CD4-positive, CD25-positive, alpha-beta regulatory T cell (primary cell): ENCODE results near the gene SPATA6. TPM values are rescaled to one million over a fixed set of nuclear protein-coding genes. Genes with fewer than 3 reads are reported as not detected.
"Not testable (repeated sequence)": the region's sequence is repeated elsewhere in the genome, so short reads cannot be mapped to it uniquely, and the experiment has no call there.

Experiments
- ATAC-seq, 2 donors: fragments of 150-1000 bp; cut with Tn5 transposase; one replicate each; pipeline ENCODE4 v1.10.0; 2021; ENCODE audit warnings: low read depth in 2 of 2, moderate number of reproducible peaks in 2 of 2, moderate library complexity in 1 of 2
- DNase-seq, 3 donors: peaks; one replicate each; pipeline versions ENCODE4 v3.0.0 to v3.0.0-alpha.2; 2012 to 2022; ENCODE audit warnings: mixed read lengths in 1 of 3
- H3K27ac ChIP-seq: one replicate; pipeline ENCODE4 v1.7.0; 2013; ENCODE audit warnings: mild to moderate bottlenecking, low read length; ENCODE audit not compliant: insufficient read depth, poor library complexity, severe bottlenecking
- H3K27me3 ChIP-seq: one replicate; pipeline ENCODE4 v1.7.0; 2013; ENCODE audit warnings: low read length; ENCODE audit not compliant: control insufficient read depth, insufficient read depth
- H3K36me3 ChIP-seq: one replicate; pipeline ENCODE4 v1.7.0; 2013; ENCODE audit warnings: mild to moderate bottlenecking, low read length, moderate library complexity; ENCODE audit not compliant: control insufficient read depth, insufficient read depth
- H3K4me1 ChIP-seq: 2 replicates; pipeline ENCODE4 v1.7.0; 2013; ENCODE audit warnings: mild to moderate bottlenecking, low read length; ENCODE audit not compliant: insufficient read depth, control insufficient read depth, poor library complexity, severe bottlenecking
- H3K4me3 ChIP-seq: one replicate; pipeline ENCODE4 v1.7.0; 2013; ENCODE audit warnings: low read depth, mild to moderate bottlenecking, low read length, moderate library complexity
- H3K9me3 ChIP-seq, 2 experiments: 1 replicate in 1 of 2; 2 replicates in 1 of 2; pipeline ENCODE4 v1.7.0; 2013; ENCODE audit warnings: low read length in 2 of 2, mild to moderate bottlenecking in 1 of 2, moderate library complexity in 1 of 2; ENCODE audit not compliant: control insufficient read depth in 2 of 2
- H3K27ac Mint-ChIP-seq, 3 donors: one replicate each; pipeline ENCODE4 v1.8.0; 2020 to 2022; ENCODE audit warnings: mild to moderate bottlenecking in 3 of 3, mixed read lengths in 3 of 3, moderate library complexity in 2 of 3
- H3K27me3 Mint-ChIP-seq: one replicate; pipeline ENCODE4 v1.8.0; 2022; ENCODE audit warnings: mild to moderate bottlenecking, mixed read lengths
- H3K36me3 Mint-ChIP-seq: one replicate; pipeline ENCODE4 v1.8.0; 2020; ENCODE audit warnings: mixed read lengths
- H3K4me1 Mint-ChIP-seq, 4 donors: one replicate each; pipeline ENCODE4 v1.8.0; 2020 to 2022; ENCODE audit warnings: mixed read lengths in 4 of 4, mild to moderate bottlenecking in 1 of 4
- H3K4me3 Mint-ChIP-seq, 4 donors: one replicate each; pipeline ENCODE4 v1.8.0; 2020 to 2022; ENCODE audit warnings: mild to moderate bottlenecking in 4 of 4, mixed read lengths in 4 of 4, moderate library complexity in 3 of 4
- H3K9me3 Mint-ChIP-seq, 7 donors: one replicate each; pipeline ENCODE4 v1.8.0; 2020 to 2022; ENCODE audit warnings: mixed read lengths in 7 of 7, mild to moderate bottlenecking in 3 of 7, moderate library complexity in 2 of 7
- polyA plus RNA-seq, 4 donors: library from polyadenylated mRNA; unstranded; fragments of 300-500 nt; fragmentation: Illumina TruSeq; gene quantifications; one replicate each; pipeline ENCODE4 v1.2.3, GENCODE V29; 2021
- total RNA-seq: library from RNA; stranded (reverse); gene quantifications from one replicate; pipeline ENCODE4 v1.2.3, GENCODE V29; 2022

Gene SPATA6
- total and polyA plus RNA-seq, 5 donors from 2014 or later, result 0.18 to 1.6 (median 0.41) TPM

- not testable (repeated sequence) for ATAC-seq, H3K4me3 Mint-ChIP-seq, H3K4me3 ChIP-seq, H3K27ac ChIP-seq, DNase-seq, H3K27me3 ChIP-seq, H3K36me3 Mint-ChIP-seq, H3K9me3 ChIP-seq, H3K27ac Mint-ChIP-seq, H3K4me1 ChIP-seq, H3K9me3 Mint-ChIP-seq, H3K4me1 Mint-ChIP-seq, H3K36me3 ChIP-seq, H3K27me3 Mint-ChIP-seq
Observed at GRCh38 chr1:48294094-48294493, 177.9 kb downstream of the SPATA6 start.

- peaks cover 5% of the 10 kb centered on the region for H3K27me3 Mint-ChIP-seq
- H3K27me3 ChIP-seq, result no peaks in the 10 kb centered on the region
- H3K9me3 ChIP-seq, result no peaks in the 10 kb centered on the region
- no peaks in the 10 kb centered on the region for H3K36me3 Mint-ChIP-seq
- peaks cover 0 to 3% (median 2%) of the 10 kb centered on the region in 7 donors for H3K9me3 Mint-ChIP-seq
- no peak for ATAC-seq
- no peak for DNase-seq
- no peak overlapping the region for H3K27ac Mint-ChIP-seq
- H3K27ac ChIP-seq, result no peak overlapping the region
- H3K36me3 ChIP-seq, result no peaks in the 10 kb centered on the region
- H3K4me1 ChIP-seq, result no peaks in the 10 kb centered on the region
- H3K4me1 Mint-ChIP-seq, result no peaks in the 10 kb centered on the region
- no peak overlapping the region for H3K4me3 ChIP-seq
- no peak overlapping the region for H3K4me3 Mint-ChIP-seq
Observed at GRCh38 chr1:48292706-48293105, 179.3 kb downstream of the SPATA6 start.

DNA sequence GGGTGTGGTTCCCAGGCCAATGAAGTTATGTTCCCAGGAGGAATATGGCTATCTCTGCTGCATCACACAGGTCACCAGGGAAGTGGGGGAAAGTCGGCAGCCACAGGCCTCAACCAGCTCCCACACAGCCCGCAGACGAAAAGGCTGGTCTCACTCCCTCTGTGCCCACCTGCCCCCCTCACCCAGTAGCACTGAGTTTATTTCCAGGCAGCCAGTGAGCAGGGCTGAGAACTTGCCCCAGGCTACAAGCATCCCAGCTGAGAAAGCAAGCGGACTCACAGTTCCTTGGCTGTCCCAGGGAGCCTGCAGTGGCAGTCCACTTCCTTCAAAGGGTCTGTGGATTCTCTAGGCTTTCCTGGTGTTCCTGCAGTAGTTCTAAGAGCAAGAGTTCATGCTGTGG lies 180.6 kb downstream of the SPATA6 start:
- H3K27me3 Mint-ChIP-seq, result peaks cover 5% of the 10 kb centered on the region
- H3K4me3 ChIP-seq, result no peak overlapping the region
- no peaks in the 10 kb centered on the region for H3K36me3 Mint-ChIP-seq
- H3K36me3 ChIP-seq, result no peaks in the 10 kb centered on the region
- no peak overlapping the region for H3K4me3 Mint-ChIP-seq
- H3K9me3 ChIP-seq, result no peaks in the 10 kb centered on the region
- ATAC-seq, result no peak
- H3K27me3 ChIP-seq, result no peaks in the 10 kb centered on the region
- peaks cover 0 to 3% (median 2%) of the 10 kb centered on the region in 7 donors for H3K9me3 Mint-ChIP-seq
- H3K27ac Mint-ChIP-seq, result no peak overlapping the region
- H3K4me1 Mint-ChIP-seq, result no peaks in the 10 kb centered on the region
- H3K4me1 ChIP-seq, result no peaks in the 10 kb centered on the region
- no peak overlapping the region for H3K27ac ChIP-seq
- DNase-seq, result no peak

- H3K27me3 ChIP-seq, result no peaks in the 10 kb centered on the region
- peaks cover 4% of the 10 kb centered on the region for H3K27me3 Mint-ChIP-seq
- no peak for ATAC-seq
Observed at GRCh38 chr1:48285525-48285924, 186.5 kb downstream of the SPATA6 start.

GRCh38 chr1:48284696-48285420 lies 187.1 kb downstream of the SPATA6 start:
- H3K27me3 ChIP-seq, H3K27ac Mint-ChIP-seq, H3K4me3 ChIP-seq, H3K36me3 Mint-ChIP-seq, H3K4me3 Mint-ChIP-seq, H3K4me1 Mint-ChIP-seq, H3K36me3 ChIP-seq, H3K9me3 ChIP-seq, ATAC-seq, H3K4me1 ChIP-seq, DNase-seq, H3K27me3 Mint-ChIP-seq, H3K27ac ChIP-seq, H3K9me3 Mint-ChIP-seq: not testable (repeated sequence)

More at GRCh38 chr1:48285525-48285924, 186.5 kb downstream of the SPATA6 start:
- no peak for DNase-seq
- Mint-ChIP-seq H3K4me1 (no peaks in the 10 kb centered on the region), H3K9me3 (peaks cover 0 to 7% (median 2%) of the 10 kb centered on the region in 7 donors), H3K36me3 (no peaks in the 10 kb centered on the region), H3K4me3 (no peak overlapping the region), H3K27ac (no peak overlapping the region)
- no peaks in the 10 kb centered on the region for H3K36me3 ChIP-seq
- no peaks in the 10 kb centered on the region for H3K9me3 ChIP-seq
- H3K27ac ChIP-seq, result no peak overlapping the region
- no peaks in the 10 kb centered on the region for H3K4me1 ChIP-seq
- H3K4me3 ChIP-seq, result no peak overlapping the region

DNA sequence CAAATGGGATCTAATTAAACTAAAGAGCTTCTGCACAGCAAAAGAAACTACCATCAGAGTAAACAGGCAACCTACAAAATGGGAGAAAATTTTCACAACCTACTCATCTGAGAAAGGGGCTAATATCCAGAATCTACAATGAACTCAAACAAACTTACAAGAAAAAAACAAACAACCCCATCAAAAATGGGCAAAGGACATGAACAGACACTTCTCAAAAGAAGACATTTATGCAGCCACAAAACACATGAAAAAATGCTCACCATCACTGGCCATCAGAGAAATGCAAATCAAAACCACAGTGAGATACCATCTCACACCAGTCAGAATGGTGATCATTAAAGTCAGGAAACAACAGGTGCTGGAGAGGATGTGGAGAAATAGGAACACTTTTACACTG lies 189.7 kb downstream of the SPATA6 start:
- H3K27me3 ChIP-seq, H3K27ac ChIP-seq, H3K4me3 ChIP-seq, H3K27ac Mint-ChIP-seq, DNase-seq, H3K36me3 Mint-ChIP-seq, H3K36me3 ChIP-seq, H3K27me3 Mint-ChIP-seq, H3K4me3 Mint-ChIP-seq, H3K9me3 ChIP-seq, H3K4me1 Mint-ChIP-seq, H3K4me1 ChIP-seq, ATAC-seq, H3K9me3 Mint-ChIP-seq: not testable (repeated sequence)

GRCh38 chr1:48277437-48277836 lies 194.6 kb downstream of the SPATA6 start:
- H3K9me3 ChIP-seq, result not testable (repeated sequence)

GRCh38 chr1:48266576-48266975 lies 205.4 kb downstream of the SPATA6 start:
- Mint-ChIP-seq H3K9me3 (peaks cover 0 to 3% (median 0%) of the 10 kb centered on the region in 7 donors), H3K36me3 (no peaks in the 10 kb centered on the region), H3K27ac (no peak overlapping the region), H3K4me3 (no peak overlapping the region), H3K4me1 (no peaks in the 10 kb centered on the region), H3K27me3 (peaks cover 8% of the 10 kb centered on the region)
- no peak for DNase-seq
- no peaks in the 10 kb centered on the region for H3K36me3 ChIP-seq
- H3K4me3 ChIP-seq, result no peak overlapping the region
- H3K9me3 ChIP-seq, result no peaks in the 10 kb centered on the region
- no peak for ATAC-seq
- H3K4me1 ChIP-seq, result no peaks in the 10 kb centered on the region
- no peaks in the 10 kb centered on the region for H3K27me3 ChIP-seq
- H3K27ac ChIP-seq, result no peak overlapping the region

More at GRCh38 chr1:48277437-48277836, 194.6 kb downstream of the SPATA6 start:
- not testable (repeated sequence) for H3K27me3 ChIP-seq, H3K4me1 Mint-ChIP-seq, ATAC-seq, H3K4me3 Mint-ChIP-seq, DNase-seq, H3K27ac Mint-ChIP-seq, H3K36me3 Mint-ChIP-seq, H3K4me3 ChIP-seq, H3K27me3 Mint-ChIP-seq, H3K36me3 ChIP-seq, H3K4me1 ChIP-seq, H3K27ac ChIP-seq
- H3K9me3 Mint-ChIP-seq, result peaks cover 0 to 15% (median 2%) of the 10 kb centered on the region in 7 donors
